Measurements from ENCODE around the gene IQCM. TPM values are rescaled to one million over a fixed set of nuclear protein-coding genes. Genes with fewer than 3 reads are reported as not detected.

IQCM gene
- polyA plus RNA-seq, 1 donor (not counting 4 experiments of a cell fraction or from before 2014, with no cell fraction given) = not detected

- peak; percentile 43 for FAIRE-seq
- peaks cover 22% of the 10 kb centered on the region for H3K4me1 ChIP-seq (ENCODE audit: control insufficient read depth, extremely low read depth, insufficient read depth, low read length)
- no peaks in the 10 kb centered on the region for H3K36me3 ChIP-seq (ENCODE audit: control insufficient read depth in 2 of 2, extremely low read depth in 1 of 2, insufficient read depth in 2 of 2, low read length in 2 of 2)
- H3K9me1 ChIP-seq (ENCODE audit: control insufficient read depth, extremely low read depth, insufficient read depth, low read length) = no peaks in the 10 kb centered on the region
- H3K4me3 ChIP-seq (ENCODE audit: control insufficient read depth in 2 of 3, extremely low read depth in 1 of 3, insufficient read depth in 2 of 3, low read depth in 1 of 3, low read length in 3 of 3) = no peak overlapping the region
- H4K20me1 ChIP-seq (ENCODE audit: control insufficient read depth, extremely low read depth, insufficient read depth, low read length) = no peaks in the 10 kb centered on the region
- H3K9me3 ChIP-seq (ENCODE audit: control insufficient read depth, low read depth, low read length) = no peaks in the 10 kb centered on the region
- dilution Hi-C loops (cut with MboI; ENCODE audit: extremely low pct_ligation_motif_present, low sequenced_read_pairs) = no loop called here
- no peak overlapping the region for H3K27ac ChIP-seq (ENCODE audit: control insufficient read depth, insufficient read depth, low read length)
- peak; percentile 52 for DNase-seq (ENCODE audit: low read depth, low spot score)
- no peak overlapping the region for H3K9ac ChIP-seq (ENCODE audit: control insufficient read depth, extremely low read depth, insufficient read depth, low read length)
- H2AFZ ChIP-seq (ENCODE audit: control insufficient read depth, low read length) = peak overlapping the region; percentile 49
- H3K4me2 ChIP-seq (ENCODE audit: control insufficient read depth, extremely low read depth, insufficient read depth, low read depth, low read length) = peak overlapping the region; percentile 41
- TF ChIP-seq CTCF (optimal IDR thresholded peaks at IDR 0.05 in 1 of 3, IDR thresholded peaks at IDR 0.05 in 1 of 3, conservative IDR thresholded peaks at IDR 0.05 in 1 of 3; ENCODE audit: extremely low read depth in 1 of 3, insufficient read depth in 2 of 3, low read length in 3 of 3) = no peak
- no peak for TF ChIP-seq EZH2 (IDR thresholded peaks at IDR 0.05; ENCODE audit: low read length)
- H3K79me2 ChIP-seq (ENCODE audit: control insufficient read depth, insufficient read depth, low read length) = no peaks in the 10 kb centered on the region
- no peaks in the 10 kb centered on the region for H3K27me3 ChIP-seq (ENCODE audit: control insufficient read depth, extremely low read depth, insufficient read depth, low read length)
These were observed 64.5 kb downstream of the IQCM start for GRCh38 chr4:149751174-149751573.

- FAIRE-seq (no peak), DNase-seq (ENCODE audit: low read depth, low spot score) (no peak)
- no peaks in the 10 kb centered on the region for H3K79me2 ChIP-seq (ENCODE audit: control insufficient read depth, insufficient read depth, low read length)
- dilution Hi-C loops (cut with MboI; ENCODE audit: extremely low pct_ligation_motif_present, low sequenced_read_pairs) = no loop called here
- H3K9ac ChIP-seq (ENCODE audit: control insufficient read depth, extremely low read depth, insufficient read depth, low read length) = no peak overlapping the region
- H3K36me3 ChIP-seq (ENCODE audit: control insufficient read depth in 2 of 2, extremely low read depth in 1 of 2, insufficient read depth in 2 of 2, low read length in 2 of 2) = no peaks in the 10 kb centered on the region
- H3K4me2 ChIP-seq (ENCODE audit: control insufficient read depth, extremely low read depth, insufficient read depth, low read depth, low read length) = no peak overlapping the region
- no peak overlapping the region for H2AFZ ChIP-seq (ENCODE audit: control insufficient read depth, low read length)
- H3K4me3 ChIP-seq (ENCODE audit: control insufficient read depth in 2 of 3, extremely low read depth in 1 of 3, insufficient read depth in 2 of 3, low read depth in 1 of 3, low read length in 3 of 3) = no peak overlapping the region
- H3K27me3 ChIP-seq (ENCODE audit: control insufficient read depth, extremely low read depth, insufficient read depth, low read length) = no peaks in the 10 kb centered on the region
- no peaks in the 10 kb centered on the region for H3K9me3 ChIP-seq (ENCODE audit: control insufficient read depth, low read depth, low read length)
- no peaks in the 10 kb centered on the region for H4K20me1 ChIP-seq (ENCODE audit: control insufficient read depth, extremely low read depth, insufficient read depth, low read length)
- H3K4me1 ChIP-seq (ENCODE audit: control insufficient read depth, extremely low read depth, insufficient read depth, low read length) = peaks cover 22% of the 10 kb centered on the region
- TF ChIP-seq EZH2 (IDR thresholded peaks at IDR 0.05; ENCODE audit: low read length) (no peak), CTCF (optimal IDR thresholded peaks at IDR 0.05 in 1 of 3, IDR thresholded peaks at IDR 0.05 in 1 of 3, conservative IDR thresholded peaks at IDR 0.05 in 1 of 3; ENCODE audit: extremely low read depth in 1 of 3, insufficient read depth in 2 of 3, low read length in 3 of 3) (no peak)
- no peak overlapping the region for H3K27ac ChIP-seq (ENCODE audit: control insufficient read depth, insufficient read depth, low read length)
- no peaks in the 10 kb centered on the region for H3K9me1 ChIP-seq (ENCODE audit: control insufficient read depth, extremely low read depth, insufficient read depth, low read length)
These were observed 65.9 kb downstream of the IQCM start for GRCh38 chr4:149749784-149750183.
